GM12801 (cell line): Measurements from ENCODE around the gene CD52.

Experiments
- TF ChIP-seq, protein P1 (sequence below): IDR thresholded peaks from one replicate; pipeline ENCODE4 v1.5.1; 2011; ENCODE audit warnings: control low read depth; ENCODE audit not compliant: insufficient read length; ENCODE audit errors: extremely low read depth

The CD52 gene

DNA sequence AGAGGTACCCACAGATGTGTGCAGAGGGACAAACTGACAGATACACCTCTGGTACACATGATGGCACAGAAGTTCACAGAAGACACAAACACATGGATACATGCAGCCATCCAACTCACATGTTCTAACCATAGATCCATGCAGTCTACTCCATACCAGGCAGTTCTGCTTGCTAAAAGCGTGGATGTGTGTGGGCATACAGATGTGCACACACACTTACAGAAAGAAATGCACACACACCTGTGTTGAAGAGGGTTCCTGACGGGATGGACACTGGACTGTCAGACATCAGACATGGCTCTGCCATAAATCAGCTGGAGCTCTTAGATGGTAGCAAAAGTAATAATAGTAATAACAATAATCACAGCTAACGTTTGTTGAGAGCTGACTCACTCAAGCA is 6.8 kb downstream of the CD52 start:
- TF ChIP-seq, protein P1, sequence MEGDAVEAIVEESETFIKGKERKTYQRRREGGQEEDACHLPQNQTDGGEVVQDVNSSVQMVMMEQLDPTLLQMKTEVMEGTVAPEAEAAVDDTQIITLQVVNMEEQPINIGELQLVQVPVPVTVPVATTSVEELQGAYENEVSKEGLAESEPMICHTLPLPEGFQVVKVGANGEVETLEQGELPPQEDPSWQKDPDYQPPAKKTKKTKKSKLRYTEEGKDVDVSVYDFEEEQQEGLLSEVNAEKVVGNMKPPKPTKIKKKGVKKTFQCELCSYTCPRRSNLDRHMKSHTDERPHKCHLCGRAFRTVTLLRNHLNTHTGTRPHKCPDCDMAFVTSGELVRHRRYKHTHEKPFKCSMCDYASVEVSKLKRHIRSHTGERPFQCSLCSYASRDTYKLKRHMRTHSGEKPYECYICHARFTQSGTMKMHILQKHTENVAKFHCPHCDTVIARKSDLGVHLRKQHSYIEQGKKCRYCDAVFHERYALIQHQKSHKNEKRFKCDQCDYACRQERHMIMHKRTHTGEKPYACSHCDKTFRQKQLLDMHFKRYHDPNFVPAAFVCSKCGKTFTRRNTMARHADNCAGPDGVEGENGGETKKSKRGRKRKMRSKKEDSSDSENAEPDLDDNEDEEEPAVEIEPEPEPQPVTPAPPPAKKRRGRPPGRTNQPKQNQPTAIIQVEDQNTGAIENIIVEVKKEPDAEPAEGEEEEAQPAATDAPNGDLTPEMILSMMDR = no peak

- TF ChIP-seq, protein P1 = no peak
These were observed 10.2 kb downstream of the CD52 start for GRCh38 chr1:26327956-26328362.

DNA sequence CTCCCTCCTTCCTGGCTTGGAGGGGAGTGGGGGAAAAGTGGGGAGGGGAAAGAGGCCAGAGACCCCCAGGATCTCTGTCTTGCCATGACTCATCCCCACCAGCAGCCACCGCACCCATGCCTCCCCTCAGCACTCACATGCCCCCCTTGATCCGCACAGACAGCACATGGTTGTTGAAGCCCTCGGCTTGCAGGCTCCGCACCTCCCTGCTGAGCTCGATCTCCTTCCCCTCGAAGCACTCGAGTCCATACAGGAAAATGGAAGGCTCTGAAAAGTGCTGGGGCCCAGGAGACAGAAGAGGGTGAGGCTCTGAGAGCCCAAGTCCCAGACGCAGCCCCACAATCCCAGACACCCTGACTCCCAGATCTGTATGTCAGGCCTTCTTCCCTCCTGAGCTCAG is 10.8 kb downstream of the CD52 start:
- TF ChIP-seq, protein P1 = no peak

GRCh38 chr1:26330276-26330675 is 12.5 kb downstream of the CD52 start:
- TF ChIP-seq, protein P1 = no peak

GRCh38 chr1:26335774-26336476 is 18.2 kb downstream of the CD52 start:
- TF ChIP-seq, protein P1 = no peak

DNA sequence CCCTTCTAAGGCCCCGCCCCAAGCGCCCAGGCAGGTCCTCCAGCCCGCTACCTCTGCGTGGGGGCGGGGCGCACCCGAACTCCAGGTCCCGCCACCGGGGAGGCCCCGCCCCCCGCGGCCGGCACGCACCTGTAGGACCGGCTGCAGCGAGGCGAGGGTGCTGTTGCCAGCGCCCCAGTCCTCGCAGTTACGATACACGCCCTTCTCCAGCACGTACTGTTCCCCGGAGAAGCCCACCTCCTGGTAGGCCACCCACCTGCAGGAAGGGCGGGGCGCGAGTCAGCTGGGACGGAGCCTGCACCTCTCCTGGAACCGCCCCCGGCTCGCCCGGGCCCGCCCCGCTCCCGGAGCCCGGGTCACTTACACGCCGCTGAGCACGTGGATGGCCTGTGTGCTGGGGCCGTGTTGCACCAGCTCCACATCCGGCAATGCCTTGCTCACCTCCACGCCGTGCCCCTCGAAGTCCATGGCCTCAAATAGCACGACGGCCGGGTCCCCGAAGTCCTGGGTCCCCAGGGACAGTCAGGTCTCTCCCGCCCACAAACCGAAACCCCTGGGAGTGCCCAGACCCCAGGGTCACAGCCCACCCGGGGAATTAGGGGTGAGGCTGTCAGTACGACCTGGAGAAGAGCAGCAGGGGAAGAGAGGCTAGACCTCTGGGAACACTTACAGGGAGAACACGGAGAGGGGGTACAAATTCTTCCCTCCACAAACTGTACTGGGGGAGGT is 18.9 kb downstream of the CD52 start:
- TF ChIP-seq, protein P1 = no peak

DNA sequence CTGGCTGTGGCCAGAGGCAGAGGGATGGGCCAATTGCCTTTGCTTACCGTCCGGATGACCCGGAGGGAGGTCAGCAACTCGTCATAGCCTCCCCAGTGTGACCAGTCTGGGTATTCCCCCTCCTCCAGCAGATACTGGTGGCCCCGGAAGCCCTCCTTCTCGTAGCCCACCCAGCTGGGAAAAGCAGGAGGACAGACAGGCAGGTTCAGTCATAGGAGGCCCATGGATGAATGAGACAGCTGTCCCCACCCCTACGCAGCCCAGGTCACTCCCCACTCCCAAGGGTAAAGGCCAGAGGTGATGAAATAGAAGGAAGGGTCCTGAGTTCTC is 19.4 kb downstream of the CD52 start:
- TF ChIP-seq, protein P1 = no peak
